CD4-positive, alpha-beta memory T cell (primary cell): ENCODE measurements around the gene CARNS1. TPM values are rescaled to one million over a fixed set of nuclear protein-coding genes. Genes with fewer than 3 reads are reported as not detected.

Experiments used
- CTCF ChIA-PET: fragments of 350-600 bp; sonication (Branson Sonifier 250); formaldehyde crosslinking; loops from one replicate; lab custom pipeline; 2021; ENCODE audit warnings: inconsistent platforms; ENCODE audit not compliant: partially characterized antibody; lab: Charles Lee
- POLR2A ChIA-PET: fragments of 350-600 bp; sonication (Branson Sonifier 250); formaldehyde crosslinking; loops from one replicate; lab custom pipeline; 2021; ENCODE audit not compliant: partially characterized antibody; lab: Charles Lee
- DNase-seq, 5 donors: peaks; one replicate each; pipeline versions ENCODE4 v3.0.0 to v3.0.0-alpha.2; 2020 to 2022; ENCODE audit warnings: mixed read lengths in 1 of 5
- H3K27ac ChIP-seq: one replicate; pipeline ENCODE4 v1.7.0; 2013; ENCODE audit warnings: low read depth, low read length
- H3K27me3 ChIP-seq: 2 replicates; pipeline ENCODE4 v1.7.0; 2013; ENCODE audit warnings: mild to moderate bottlenecking, low read length, moderate library complexity; ENCODE audit not compliant: insufficient read depth
- H3K36me3 ChIP-seq: 2 replicates; pipeline ENCODE4 v1.7.0; 2013; ENCODE audit warnings: mild to moderate bottlenecking, low read length, moderate library complexity; ENCODE audit not compliant: insufficient read depth
- H3K4me1 ChIP-seq: 2 replicates; pipeline ENCODE4 v1.7.0; 2013; ENCODE audit warnings: mild to moderate bottlenecking, low read length, moderate library complexity; ENCODE audit not compliant: insufficient read depth
- H3K4me3 ChIP-seq, 2 donors: one replicate each; pipeline ENCODE4 v1.7.0; 2013; ENCODE audit warnings: low read length in 2 of 2, mild to moderate bottlenecking in 1 of 2
- H3K9me3 ChIP-seq, 2 donors: one replicate each; pipeline ENCODE4 v1.7.0; 2013; ENCODE audit warnings: low read length in 2 of 2, control low read depth in 1 of 2; ENCODE audit not compliant: control insufficient read depth in 1 of 2
- H3K27ac Mint-ChIP-seq, 7 donors: one replicate each; pipeline ENCODE4 v1.8.0; 2020 to 2021; ENCODE audit warnings: mixed read lengths in 7 of 7, mild to moderate bottlenecking in 6 of 7, inconsistent platforms in 3 of 7, moderate library complexity in 3 of 7
- H3K27me3 Mint-ChIP-seq, 2 donors: one replicate each; pipeline ENCODE4 v1.8.0; 2020 to 2021; ENCODE audit warnings: mixed read lengths in 2 of 2
- H3K36me3 Mint-ChIP-seq, 2 donors: one replicate each; pipeline ENCODE4 v1.8.0; 2020 to 2021; ENCODE audit warnings: mixed read lengths in 2 of 2, inconsistent platforms in 1 of 2, mild to moderate bottlenecking in 1 of 2
- H3K4me1 Mint-ChIP-seq, 4 donors: one replicate each; pipeline ENCODE4 v1.8.0; 2020 to 2021; ENCODE audit warnings: mixed read lengths in 4 of 4, mild to moderate bottlenecking in 1 of 4
- H3K4me3 Mint-ChIP-seq, 8 donors: one replicate each; pipeline ENCODE4 v1.8.0; 2020 to 2021; ENCODE audit warnings: mixed read lengths in 8 of 8, mild to moderate bottlenecking in 7 of 8, moderate library complexity in 6 of 8, inconsistent platforms in 3 of 8
- H3K9me3 Mint-ChIP-seq, 8 donors: one replicate each; pipeline ENCODE4 v1.8.0; 2020 to 2021; ENCODE audit warnings: mixed read lengths in 8 of 8, mild to moderate bottlenecking in 5 of 8, inconsistent platforms in 3 of 8, moderate library complexity in 1 of 8
- intact Hi-C: fragments of 100-400 bp; cut with micrococcal nuclease; formaldehyde crosslinking; loops from one replicate; pipeline ENCODE4 v1.15.1; 2023
- polyA plus RNA-seq, 2 donors: library from polyadenylated mRNA; unstranded; fragments of 300-500 nt; fragmentation: Illumina TruSeq; gene quantifications; one replicate each; pipeline ENCODE4 v1.2.3, GENCODE V29; 2021
- total RNA-seq, 2 experiments: library from RNA; stranded (reverse); gene quantifications; one replicate each; pipeline ENCODE4 v1.2.3, GENCODE V29; 2021

CARNS1 gene
- total and polyA plus RNA-seq, 4 experiments from 2014 or later = 0.45 to 3.3 (median 1.6) TPM

DNA sequence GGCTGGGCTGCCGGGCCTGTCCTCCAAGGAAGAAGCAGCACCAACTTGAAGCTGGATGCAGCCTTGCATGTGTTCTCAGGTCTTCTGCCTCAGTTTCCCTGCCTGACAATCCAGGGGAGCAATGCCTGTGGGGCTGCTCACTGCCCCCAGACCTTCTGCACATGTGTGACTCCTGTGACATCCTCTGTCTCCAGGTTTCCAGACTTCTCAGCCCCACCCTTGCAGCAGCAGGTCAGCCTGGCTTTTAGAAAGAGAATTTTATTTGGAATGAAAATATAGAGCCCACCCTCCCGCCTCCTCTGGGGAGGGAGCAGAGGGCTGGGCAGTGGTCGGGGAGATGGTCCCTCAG, 22.3 kb downstream of the CARNS1 start:
- POLR2A ChIA-PET = interaction anchor here (0.8 to 31.8 kb wide), 25 partner anchors 9 to 1125 kb away, joined by 3 to 2262 read pairs (median 7); partner anchors contain the start of genes AIP, BBS1, CABP4 and CARNS1
- no peak for DNase-seq
- H3K4me1 Mint-ChIP-seq = peaks cover 44 to 83% (median 57%) of the 10 kb centered on the region in 4 donors
- peaks cover 0 to 4% (median 0%) of the 10 kb centered on the region in 8 donors for H3K9me3 Mint-ChIP-seq
- peak overlapping the region; percentile 88 to 98 (median 95) for H3K27ac Mint-ChIP-seq
- no peaks in the 10 kb centered on the region for H3K27me3 Mint-ChIP-seq
- H3K4me3 ChIP-seq = peak overlapping the region; percentile 81 to 100
- CTCF ChIA-PET = interaction anchor here (0.9 to 5.0 kb wide), 13 partner anchors 9 to 56 kb away, joined by 3 to 65 read pairs (median 6); partner anchors contain the start of genes AIP, PPP1CA, RAD9A and RPS6KB2
- H3K4me1 ChIP-seq = peaks cover 78% of the 10 kb centered on the region
- peaks cover 9 to 36% of the 10 kb centered on the region in 2 donors for H3K36me3 Mint-ChIP-seq
- H3K9me3 ChIP-seq = no peaks in the 10 kb centered on the region
- peak overlapping the region; percentile 96 to 99 (median 97) for H3K4me3 Mint-ChIP-seq
- H3K27me3 ChIP-seq = no peaks in the 10 kb centered on the region
- H3K36me3 ChIP-seq = peaks cover 26% of the 10 kb centered on the region
- H3K27ac ChIP-seq = peak overlapping the region; percentile 78
- intact Hi-C loops = loop anchor here (1.0 to 2.0 kb wide), 7 partner anchors 9 to 69 kb away; partner anchors contain the start of genes RPS6KB2 and TMEM134

DNA sequence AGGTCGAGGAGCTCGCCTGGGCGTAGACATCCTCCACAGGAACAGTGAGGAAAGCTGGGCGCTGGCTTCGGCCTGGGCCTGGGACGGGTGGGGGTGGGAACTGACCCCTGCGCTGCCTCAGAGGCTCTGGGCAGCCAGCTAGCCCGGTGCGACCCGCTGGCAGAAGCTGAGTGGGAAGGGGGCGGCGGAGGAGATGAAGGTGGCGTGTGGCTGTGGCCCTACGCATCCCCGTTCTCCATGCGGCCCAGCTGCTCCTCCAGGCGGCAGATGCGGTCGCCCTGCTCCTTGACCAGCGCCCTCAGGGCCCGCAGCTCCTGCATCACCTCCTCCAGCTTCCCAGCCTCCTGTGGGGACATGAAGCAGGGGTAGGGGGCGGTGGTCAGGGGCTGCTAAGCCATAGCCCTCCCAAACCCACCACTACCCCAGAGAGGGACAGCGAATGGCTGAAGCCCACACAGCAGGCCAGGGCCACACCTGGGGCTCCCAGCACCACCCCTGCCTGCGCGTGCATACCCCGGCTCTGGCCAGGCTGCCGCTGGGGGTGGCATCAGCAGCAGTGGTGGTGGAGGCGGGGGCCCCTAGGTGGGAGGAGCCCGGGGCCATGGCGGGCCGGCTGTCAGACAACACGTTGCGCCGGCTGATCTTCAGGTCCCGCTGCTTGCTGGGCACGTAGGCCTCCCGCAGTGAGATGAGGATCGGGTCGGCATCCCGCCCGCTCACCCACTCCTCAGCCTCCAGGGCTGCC, 22.9 kb downstream of the CARNS1 start:
- peak; percentile 74 to 85 (median 75) for DNase-seq
- peak overlapping the region; percentile 96 to 99 (median 97) for H3K4me3 Mint-ChIP-seq
- CTCF ChIA-PET = interaction anchor here (0.9 to 5.0 kb wide), 12 partner anchors 10 to 56 kb away, joined by 3 to 65 read pairs (median 6); partner anchors contain the start of genes AIP, PPP1CA, RAD9A and RPS6KB2
- intact Hi-C loops = loop anchor here (2.0 kb wide), 1 partner anchor 68 kb away; no protein-coding TSS in a partner anchor
- peak overlapping the region; percentile 93 to 98 (median 96) for H3K27ac Mint-ChIP-seq
- peaks cover 0 to 4% (median 0%) of the 10 kb centered on the region in 8 donors for H3K9me3 Mint-ChIP-seq
- H3K27ac ChIP-seq = peak overlapping the region; percentile 78
- no peaks in the 10 kb centered on the region for H3K9me3 ChIP-seq
- H3K4me3 ChIP-seq = peak overlapping the region; percentile 81 to 100
- H3K36me3 Mint-ChIP-seq = peaks cover 9 to 36% of the 10 kb centered on the region in 2 donors
- peaks cover 43 to 81% (median 55%) of the 10 kb centered on the region in 4 donors for H3K4me1 Mint-ChIP-seq
- H3K27me3 ChIP-seq = no peaks in the 10 kb centered on the region
- H3K36me3 ChIP-seq = peaks cover 22% of the 10 kb centered on the region
- no peaks in the 10 kb centered on the region for H3K27me3 Mint-ChIP-seq
- H3K4me1 ChIP-seq = peaks cover 76% of the 10 kb centered on the region
- POLR2A ChIA-PET = interaction anchor here (0.8 to 31.8 kb wide), 25 partner anchors 10 to 1126 kb away, joined by 3 to 2262 read pairs (median 7); partner anchors contain the start of genes AIP, BBS1, CABP4 and CARNS1

DNA sequence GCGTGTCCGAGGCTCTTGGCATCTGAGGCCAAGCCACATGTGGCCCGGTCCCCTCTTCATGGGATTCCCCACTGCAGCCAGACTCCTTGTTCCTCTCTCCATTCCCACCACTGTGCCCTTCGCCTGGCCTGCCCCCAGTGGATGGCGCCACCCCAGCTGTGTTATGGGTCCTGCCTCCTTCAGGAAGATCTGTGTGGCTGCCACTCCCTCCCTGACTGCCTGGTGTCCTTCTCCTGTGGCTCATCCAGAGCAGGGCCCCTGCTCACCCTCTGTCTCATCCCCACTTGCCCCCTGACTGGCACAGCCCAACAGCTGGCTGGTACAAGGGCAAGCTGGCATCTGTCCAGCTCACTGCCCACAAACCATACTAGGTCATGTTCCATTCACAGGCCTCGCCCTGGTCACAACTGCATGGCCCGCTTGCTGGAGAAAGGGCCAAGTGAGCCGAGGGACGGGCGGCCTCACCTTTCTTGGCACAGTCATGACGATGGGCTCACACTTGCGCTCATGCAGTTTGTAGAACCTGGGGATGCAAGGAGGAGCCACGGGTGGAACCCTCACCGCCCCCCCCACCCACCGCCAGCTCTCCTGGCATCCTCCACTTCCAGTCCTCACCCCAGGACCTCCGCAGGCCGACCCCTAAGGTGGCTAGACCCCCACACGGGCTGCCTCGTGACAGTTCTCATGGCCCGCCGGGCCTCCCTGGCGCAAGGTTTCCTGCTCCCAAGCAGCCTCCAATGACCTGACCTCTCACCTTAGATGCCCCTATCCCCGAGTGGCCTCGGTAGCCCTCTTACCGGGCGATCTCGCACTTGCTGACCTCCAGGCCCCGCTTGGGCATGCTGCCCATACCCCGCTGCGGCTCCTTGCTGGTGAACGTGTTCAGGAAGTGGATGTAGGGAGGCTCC, 24.1 kb downstream of the CARNS1 start:
- peaks cover 69% of the 10 kb centered on the region for H3K4me1 ChIP-seq
- Mint-ChIP-seq H3K9me3 (peaks cover 0 to 4% (median 0%) of the 10 kb centered on the region in 8 donors), H3K4me3 (peak overlapping the region; percentile 96 to 99 (median 97)), H3K27me3 (no peaks in the 10 kb centered on the region), H3K27ac (peak overlapping the region; percentile 92 to 98 (median 96)), H3K4me1 (peaks cover 37 to 81% (median 53%) of the 10 kb centered on the region in 4 donors), H3K36me3 (peaks cover 9 to 29% of the 10 kb centered on the region in 2 donors)
- no peaks in the 10 kb centered on the region for H3K27me3 ChIP-seq
- peak overlapping the region; percentile 47 to 81 for H3K4me3 ChIP-seq
- H3K9me3 ChIP-seq = no peaks in the 10 kb centered on the region
- DNase-seq = peak in 1 of 5 donors; percentile 37
- intact Hi-C loops = loop anchor here (2.0 kb wide), 1 partner anchor 67 kb away; no protein-coding TSS in a partner anchor
- ChIA-PET POLR2A (interaction anchor here (1.0 to 31.8 kb wide), 12 partner anchors 11 to 200 kb away, joined by 3 to 2262 read pairs (median 37); partner anchors contain the start of genes AIP, CABP4, CARNS1 and CDK2AP2), CTCF (interaction anchor here (0.8 to 5.0 kb wide), 10 partner anchors 10 to 88 kb away, joined by 3 to 65 read pairs (median 8); partner anchors contain the start of genes PPP1CA, RAD9A, RPS6KB2 and TBC1D10C)
- H3K36me3 ChIP-seq = peaks cover 15% of the 10 kb centered on the region
- H3K27ac ChIP-seq = peak overlapping the region; percentile 78

DNA sequence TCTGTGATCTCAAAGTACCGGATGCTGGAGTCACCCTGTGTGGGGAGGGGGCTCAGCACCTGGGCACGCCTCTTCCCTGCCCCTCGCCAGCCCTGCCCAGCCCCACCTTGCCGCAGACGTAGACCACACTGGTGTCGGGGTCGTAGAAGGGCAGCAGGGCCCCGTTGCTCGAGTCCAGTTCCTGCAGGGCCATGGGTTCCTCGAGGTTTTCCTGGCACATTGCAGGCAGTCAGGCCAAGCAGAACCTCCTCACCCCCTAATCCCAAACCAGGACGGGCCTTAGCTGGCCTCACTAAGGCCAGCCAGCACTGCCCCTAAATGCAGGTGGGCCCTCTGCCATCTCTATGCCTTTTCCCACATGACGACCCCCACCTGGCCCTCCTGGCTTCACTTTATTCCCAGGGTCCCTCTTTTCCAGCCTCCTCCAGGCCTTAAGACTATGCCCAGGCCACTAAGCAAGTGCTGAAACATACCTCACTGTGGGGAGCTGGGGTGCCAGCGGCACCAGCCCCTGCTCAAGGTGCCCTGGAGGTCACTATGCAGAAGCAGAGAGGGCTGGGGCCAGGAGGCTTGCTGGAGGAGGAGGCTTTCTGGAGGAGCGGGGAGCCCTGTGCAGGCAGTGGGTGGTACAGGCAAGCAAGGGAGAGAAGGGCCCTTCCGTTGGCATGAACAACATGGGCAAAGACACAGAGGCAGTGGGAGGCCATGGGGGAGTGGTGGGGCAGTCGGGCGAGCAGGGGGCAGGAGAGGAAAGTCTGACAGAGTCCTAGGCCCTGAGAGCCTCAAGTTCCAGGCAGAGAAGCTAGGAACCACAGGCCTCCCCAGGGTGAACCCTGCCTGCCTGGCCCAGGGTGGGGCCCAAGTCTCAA, 25.0 kb downstream of the CARNS1 start:
- H3K27me3 ChIP-seq = no peaks in the 10 kb centered on the region
- ChIA-PET POLR2A (interaction anchor here (0.9 to 31.8 kb wide), 7 partner anchors 12 to 201 kb away, joined by 4 to 2262 read pairs (median 279); partner anchors contain the start of genes AIP, CABP4, CARNS1 and CDK2AP2), CTCF (interaction anchor here (0.7 to 5.0 kb wide), 6 partner anchors 10 to 37 kb away, joined by 3 to 65 read pairs (median 4); partner anchors contain the start of genes PPP1CA, TBC1D10C and TMEM134)
- peaks cover 42 to 84% (median 55%) of the 10 kb centered on the region in 4 donors for H3K4me1 Mint-ChIP-seq
- no peaks in the 10 kb centered on the region for H3K27me3 Mint-ChIP-seq
- peak in 1 of 5 donors; percentile 31 for DNase-seq
- peaks cover 10% of the 10 kb centered on the region for H3K36me3 ChIP-seq
- H3K36me3 Mint-ChIP-seq = peaks cover 6 to 25% of the 10 kb centered on the region in 2 donors
- peak overlapping the region; percentile 47 to 81 for H3K4me3 ChIP-seq
- intact Hi-C loops = no loop called here
- H3K9me3 ChIP-seq = no peaks in the 10 kb centered on the region
- H3K27ac ChIP-seq = peak overlapping the region; percentile 78
- H3K9me3 Mint-ChIP-seq = peaks cover 0 to under 1% (median 0%) of the 10 kb centered on the region in 8 donors
- H3K4me3 Mint-ChIP-seq = peak overlapping the region; percentile 96 to 99 (median 97)
- peaks cover 69% of the 10 kb centered on the region for H3K4me1 ChIP-seq
- H3K27ac Mint-ChIP-seq = peak overlapping the region; percentile 92 to 98 (median 96)

DNA sequence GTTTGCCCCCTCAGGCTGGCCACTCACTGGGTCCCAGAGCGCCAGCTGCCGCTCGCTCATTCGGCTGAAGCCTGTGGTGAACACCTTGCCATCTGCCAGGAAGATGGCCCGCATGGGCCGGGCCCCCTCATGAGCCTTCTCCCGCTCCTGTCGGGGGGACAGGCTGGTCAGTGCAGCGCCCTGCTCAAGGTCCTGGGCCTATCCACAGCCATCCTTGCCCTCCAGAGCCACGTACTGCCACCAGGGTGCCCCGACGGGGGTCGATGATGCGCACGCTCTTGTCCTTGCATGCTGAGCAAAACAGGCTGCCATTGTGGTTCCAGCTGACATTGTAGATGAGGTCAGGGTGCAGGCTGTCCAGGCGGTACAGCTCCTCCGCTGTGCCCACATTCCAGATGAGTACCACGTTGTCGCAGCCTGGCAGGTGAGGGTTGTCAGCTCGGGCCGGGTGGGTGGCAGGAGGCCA, 25.7 kb downstream of the CARNS1 start:
- ChIA-PET POLR2A (interaction anchor here (0.9 to 31.8 kb wide), 6 partner anchors 12 to 201 kb away, joined by 4 to 2262 read pairs (median 492); partner anchors contain the start of genes AIP, CABP4, CARNS1 and CORO1B), CTCF (interaction anchor here (0.7 to 1.6 kb wide), 4 partner anchors 10 to 28 kb away, joined by 3 to 4 read pairs (median 3); partner anchors contain the start of gene TMEM134)
- peak in 1 of 5 donors; percentile 26 for DNase-seq
- no peaks in the 10 kb centered on the region for H3K27me3 Mint-ChIP-seq
- H3K4me1 ChIP-seq = peaks cover 69% of the 10 kb centered on the region
- peak overlapping the region in 3 of 8 donors; percentile 21 to 82 (median 55) for H3K4me3 Mint-ChIP-seq
- H3K4me3 ChIP-seq = no peak overlapping the region
- peak overlapping the region; percentile 78 for H3K27ac ChIP-seq
- H3K36me3 ChIP-seq = peaks cover 3% of the 10 kb centered on the region
- peaks cover 48 to 86% (median 59%) of the 10 kb centered on the region in 4 donors for H3K4me1 Mint-ChIP-seq
- no peaks in the 10 kb centered on the region for H3K27me3 ChIP-seq
- no peaks in the 10 kb centered on the region for H3K9me3 Mint-ChIP-seq
- no peaks in the 10 kb centered on the region for H3K9me3 ChIP-seq
- H3K36me3 Mint-ChIP-seq = peaks cover 4 to 24% of the 10 kb centered on the region in 2 donors
- intact Hi-C loops = no loop called here
- peak overlapping the region; percentile 43 to 98 (median 92) for H3K27ac Mint-ChIP-seq
